Right lobe of liver (tissue), 6 donors: Measurements from ENCODE around the gene LLGL1. TPM values are rescaled to one million over a fixed set of nuclear protein-coding genes. Genes with fewer than 3 reads are reported as not detected.
"Not testable (repeated sequence)": the region's sequence is repeated elsewhere in the genome, so short reads cannot be mapped to it uniquely, and the experiment has no call there.

ENCODE experiments used
- ATAC-seq, 4 donors: fragments of 200-7000 bp; cut with Tn5 transposase; one replicate each; pipeline ENCODE4 v1.9.1; 2020; ENCODE audit warnings: mild to moderate bottlenecking in 4 of 4, moderate library complexity in 4 of 4
- DNase-seq, 3 donors: peaks; one replicate each; pipeline ENCODE4 v3.0.0-alpha.2; 2020
- H3K27ac ChIP-seq, 3 donors: fragments of 200-600 bp; one replicate each; pipeline ENCODE4 v1.8.0; 2022
- H3K27me3 ChIP-seq, 2 donors: fragments of 200-600 bp; one replicate each; pipeline ENCODE4 v1.8.0; 2022
- H3K36me3 ChIP-seq, 4 donors: fragments of 200-600 bp; sonication (generic) in 1 of 4; one replicate each; pipeline versions ENCODE4 v1.5.1 to v1.8.0; 2017 to 2022; ENCODE audit warnings: control low read depth in 1 of 4
- H3K4me1 ChIP-seq, 4 donors: fragments of 200-600 bp; sonication (generic) in 1 of 4; one replicate each; pipeline versions ENCODE4 v1.5.1 to v1.8.0; 2017 to 2022; ENCODE audit warnings: control low read depth in 1 of 4
- H3K4me3 ChIP-seq, 3 donors: fragments of 200-600 bp; one replicate each; pipeline ENCODE4 v1.8.0; 2022
- H3K9me3 ChIP-seq, 4 donors: fragments of 200-600 bp; sonication (generic) in 1 of 4; one replicate each; pipeline versions ENCODE4 v1.5.1 to v1.8.0; 2017 to 2022; ENCODE audit warnings: control low read depth in 1 of 4
- CTCF ChIP-seq, 4 donors: fragments of 200-600 bp in 3 of 4; fragments of 450-650 bp in 1 of 4; IDR thresholded peaks; one replicate each; pipeline versions ENCODE4 v1.5.1 to v1.8.0; 2016 to 2022; ENCODE audit warnings: antibody characterized with exemption in 4 of 4, mild to moderate bottlenecking in 2 of 4
- POLR2A ChIP-seq: fragments of 450-650 bp; IDR thresholded peaks from one replicate; pipeline ENCODE4 v1.6.1; 2017; ENCODE audit warnings: antibody characterized with exemption, mild to moderate bottlenecking
- WGBS: methylation state at CpG from one replicate; pipeline ENCODE4 v1.1.6; 2018; ENCODE audit warnings: low coverage, low lambda C conversion rate; ENCODE audit not compliant: insufficient coverage; ENCODE audit errors: missing lambda C conversion rate; 5-methylcytosine and 5-hydroxymethylcytosine counted together
- intact Hi-C, 2 donors: fragments of 100-400 bp; cut with DNase I; formaldehyde crosslinking; loops; one replicate each; pipeline versions ENCODE4 v1.11.2 to v1.14.1; 2022
- total RNA-seq, 6 experiments: library from RNA; depleted of rRNA in 2 of 6; stranded (reverse); fragments of >200 nt in 2 of 6; fragmentation: NEBNext Ultra II Directional in 3 of 6; extraction: Animal tissue kit (Norgen Biotek cat#: 25700) in 3 of 6; gene quantifications; one replicate each; pipeline versions ENCODE4 v1.1.0 to v1.2.4, GENCODE V29; 2016 to 2023
- donor health status: DM: no; HTN: yes; CAD: no.
- donor health status: DM: no; HTN: no; CAD: no.
- donor health status: DM: no; HTN: no; CAD: no.
- donor health status: DM: no; HTN: yes; CAD: no.
- donor health status: DM: no; HTN: yes; CAD: no.

The LLGL1 gene
- total RNA-seq, 6 experiments from 2014 or later, result 2.0 to 8.6 (median 2.8) TPM

- no peak for TF ChIP-seq POLR2A
- no peak for TF ChIP-seq CTCF (IDR thresholded peaks at IDR 0.05)
- intact Hi-C loops, result no loop called here
- Histone ChIP-seq H3K36me3 (peaks cover 0 to 14% (median 9%) of the 10 kb centered on the region in 4 donors), H3K27me3 (no peaks in the 10 kb centered on the region), H3K9me3 (no peaks in the 10 kb centered on the region), H3K4me1 (no peaks in the 10 kb centered on the region), H3K27ac (no peak overlapping the region), H3K4me3 (no peak overlapping the region)
- no peak for ATAC-seq
- DNase-seq, result no peak
- WGBS, result 80% methylated on average over 6 of the region's 7 CpGs
These were observed 11.7 kb upstream of the LLGL1 start for GRCh38 chr17:18213666-18214270.

GRCh38 chr17:18216906-18217305 lies 8.5 kb upstream of the LLGL1 start:
- H3K27ac ChIP-seq, H3K4me1 ChIP-seq, ATAC-seq, intact Hi-C loops, H3K36me3 ChIP-seq, H3K9me3 ChIP-seq, H3K27me3 ChIP-seq, DNase-seq, H3K4me3 ChIP-seq: not testable (repeated sequence)
- WGBS, result 73% methylated on average over 10 of the region's 11 CpGs

GRCh38 chr17:18217412-18218015 lies 7.9 kb upstream of the LLGL1 start:
- Histone ChIP-seq H3K4me1 (no peaks in the 10 kb centered on the region), H3K27me3 (no peaks in the 10 kb centered on the region), H3K9me3 (no peaks in the 10 kb centered on the region), H3K27ac (no peak overlapping the region), H3K4me3 (no peak overlapping the region), H3K36me3 (no peaks in the 10 kb centered on the region)
- WGBS, result 7% methylated on average over 4 of the region's 6 CpGs
- DNase-seq (peak; percentile 65 to 73 (median 71)), ATAC-seq (peak; percentile 90 to 94 (median 93))
- TF ChIP-seq CTCF (IDR thresholded peaks at IDR 0.05) (peak; percentile 79 to 93 (median 86)), POLR2A (no peak)
- intact Hi-C loops, result no loop called here

- DNase-seq (no peak), ATAC-seq (peak; percentile 33 to 52 (median 46))
- 37% methylated on average over 4 of the region's 4 CpGs for WGBS
- Histone ChIP-seq H3K4me1 (no peaks in the 10 kb centered on the region), H3K27me3 (no peaks in the 10 kb centered on the region), H3K4me3 (no peak overlapping the region), H3K36me3 (no peaks in the 10 kb centered on the region), H3K27ac (no peak overlapping the region), H3K9me3 (no peaks in the 10 kb centered on the region)
- no peak for TF ChIP-seq CTCF (IDR thresholded peaks at IDR 0.05)
- no peak for TF ChIP-seq POLR2A
- intact Hi-C loops, result no loop called here
These were observed 6.5 kb upstream of the LLGL1 start for GRCh38 chr17:18218756-18219415.

GRCh38 chr17:18224053-18224386 lies 1.4 kb upstream of the LLGL1 start:
- no peak for TF ChIP-seq POLR2A
- no peak for TF ChIP-seq CTCF (IDR thresholded peaks at IDR 0.05)
- Histone ChIP-seq H3K4me1 (no peaks in the 10 kb centered on the region), H3K27ac (no peak overlapping the region), H3K4me3 (no peak overlapping the region), H3K27me3 (no peaks in the 10 kb centered on the region), H3K36me3 (no peaks in the 10 kb centered on the region), H3K9me3 (no peaks in the 10 kb centered on the region)
- DNase-seq (no peak), ATAC-seq (no peak)
- WGBS, result 100% methylated on average over 2 of the region's 4 CpGs
- intact Hi-C loops, result no loop called here
